Ovary (tissue), 3 donors: ENCODE results near the gene DERL3.

Source experiments
- CTCF ChIP-seq, 3 donors: fragments of 450-650 bp in 2 of 3; fragments of 200-600 bp in 1 of 3; IDR thresholded peaks; one replicate each; pipeline versions ENCODE4 v1.5.1 to v1.8.0; 2016 to 2022; ENCODE audit warnings: antibody characterized with exemption in 3 of 3, mild to moderate bottlenecking in 1 of 3
- EP300 ChIP-seq: sonication (generic); formaldehyde crosslinking; IDR thresholded peaks from one replicate; pipeline ENCODE4 v1.6.1; 2017; ENCODE audit warnings: antibody characterized with exemption
- POLR2A ChIP-seq: fragments of 450-650 bp; IDR thresholded peaks from one replicate; pipeline ENCODE4 v1.6.1; 2017; ENCODE audit warnings: antibody characterized with exemption, mild to moderate bottlenecking, moderate library complexity
- donor health status: DM: no; HTN: no; CAD: no.

- TF ChIP-seq CTCF (IDR thresholded peaks at IDR 0.05) (no peak), POLR2A (no peak), EP300 (no peak)
Measured at GRCh38 chr22:23823331-23823791, 15.4 kb downstream of the DERL3 start.
